T-helper 22 cell (primary cell): ENCODE results near the gene BAZ1B.
"Not testable (repeated sequence)": the region's sequence is repeated elsewhere in the genome, so short reads cannot be mapped to it uniquely, and the experiment has no call there.

Source experiments
- DNase-seq: peaks from one replicate; pipeline ENCODE4 v3.0.0-alpha.2; 2020; ENCODE audit warnings: low read depth

BAZ1B gene

DNA sequence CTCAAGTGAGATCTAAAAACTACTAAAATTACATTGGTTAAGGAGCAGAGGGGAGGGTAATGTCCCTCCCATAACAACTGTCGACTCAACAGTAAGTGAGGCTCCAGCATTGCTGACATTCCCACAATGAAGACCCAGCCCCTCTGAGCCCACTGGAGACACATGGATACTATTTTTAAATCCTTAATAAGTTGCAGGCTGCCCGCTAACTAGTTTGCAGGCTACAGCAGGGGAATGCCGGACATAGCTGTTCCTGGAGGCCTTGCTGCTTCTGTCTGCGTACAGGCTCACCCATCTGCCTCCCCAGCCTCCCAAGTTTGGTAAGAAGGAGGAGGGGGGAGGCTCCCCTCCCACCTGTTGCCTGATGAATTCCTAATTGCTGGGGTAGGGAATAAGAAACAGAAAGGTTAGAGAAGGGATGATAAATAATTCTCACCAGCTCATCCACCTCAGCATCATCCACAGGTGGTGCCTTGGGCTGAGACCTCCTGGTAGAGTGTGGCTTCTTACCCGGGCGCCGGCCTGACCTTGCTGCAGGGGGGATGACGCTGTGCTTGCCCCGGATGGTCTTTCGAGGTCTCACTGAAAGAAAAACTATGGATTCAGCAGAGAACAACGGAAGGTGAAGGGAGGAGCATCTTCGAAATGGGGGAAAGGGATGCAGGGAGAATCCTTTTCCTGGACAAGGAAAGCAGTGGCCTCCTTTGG is 78.4 kb downstream of the BAZ1B start:
- no peak for DNase-seq

DNA sequence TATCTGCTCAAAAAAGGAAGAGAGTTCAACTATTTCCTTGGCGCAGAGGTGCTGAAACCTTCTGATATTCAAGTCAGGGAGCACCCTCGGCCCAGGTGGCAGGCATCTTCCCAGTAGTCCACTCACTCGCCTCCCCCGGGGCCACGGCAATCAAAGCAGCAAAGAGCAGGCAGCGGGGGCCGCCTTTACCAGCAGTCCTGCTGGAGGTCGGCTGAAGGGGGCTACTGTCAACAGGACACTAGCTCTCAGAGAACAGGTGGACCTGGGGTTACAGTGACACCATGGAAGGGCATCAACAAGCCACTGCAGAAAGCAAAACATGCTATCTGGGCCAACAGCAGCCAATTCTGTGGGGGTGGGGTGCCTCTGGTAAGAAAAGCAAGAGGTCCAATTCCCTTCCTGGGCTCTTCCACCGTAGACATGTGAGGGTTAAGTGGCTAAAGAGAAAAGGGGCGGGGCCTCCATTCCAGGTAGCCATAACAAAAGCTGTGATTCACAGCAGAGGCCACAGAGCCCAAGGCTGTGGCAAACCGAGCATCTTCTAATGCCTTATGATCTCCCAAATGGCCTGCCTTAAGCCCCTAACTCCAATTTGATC is 79.1 kb downstream of the BAZ1B start:
- DNase-seq: no peak

DNA sequence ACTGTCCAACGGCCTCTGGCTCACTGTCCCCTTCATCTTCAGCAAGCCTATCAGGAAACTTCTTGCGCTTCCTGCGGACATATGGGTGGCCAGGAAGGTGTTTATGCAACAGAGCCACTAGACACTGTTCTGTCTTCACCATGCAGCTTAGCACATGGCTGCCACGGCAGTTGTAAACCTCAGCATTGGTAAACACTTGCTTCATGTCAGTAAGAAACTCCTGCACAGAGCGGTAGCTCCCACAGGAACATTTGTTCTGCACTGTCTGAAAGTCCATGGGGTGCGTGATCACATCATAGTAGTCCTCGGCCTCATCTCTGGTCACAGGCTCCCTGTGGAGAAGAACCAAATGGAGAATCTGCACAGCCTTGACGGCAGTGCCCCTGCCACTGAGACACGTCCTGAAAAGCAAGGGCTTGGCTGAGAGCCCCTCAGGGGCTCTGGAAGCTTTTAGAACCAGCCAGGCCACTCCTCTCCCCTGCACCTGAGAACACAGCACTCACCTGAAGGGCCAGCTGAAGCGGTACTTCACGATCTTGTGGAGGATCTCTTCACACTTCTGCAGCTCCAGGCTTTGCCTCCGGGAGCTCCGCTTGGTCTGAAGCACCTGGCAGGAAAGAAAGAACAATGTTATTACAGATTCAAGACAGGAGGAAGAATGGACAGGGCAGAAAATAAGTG is 79.7 kb downstream of the BAZ1B start:
- DNase-seq: no peak

DNA sequence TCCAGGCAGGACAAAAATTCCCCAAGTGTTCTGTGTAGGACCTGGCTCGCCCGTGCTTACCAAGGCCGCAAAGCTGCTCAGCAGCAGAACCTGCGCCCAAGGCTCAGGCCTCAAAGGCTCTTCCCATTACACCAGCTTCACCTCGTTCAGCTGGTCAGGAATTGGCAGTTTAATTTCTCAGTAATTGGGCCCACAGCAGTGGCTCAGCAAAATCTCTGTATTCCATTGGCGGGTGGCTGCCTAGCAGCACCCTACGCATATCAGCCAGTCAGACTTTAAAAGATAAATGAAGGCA is 82.7 kb downstream of the BAZ1B start:
- no peak for DNase-seq

DNA sequence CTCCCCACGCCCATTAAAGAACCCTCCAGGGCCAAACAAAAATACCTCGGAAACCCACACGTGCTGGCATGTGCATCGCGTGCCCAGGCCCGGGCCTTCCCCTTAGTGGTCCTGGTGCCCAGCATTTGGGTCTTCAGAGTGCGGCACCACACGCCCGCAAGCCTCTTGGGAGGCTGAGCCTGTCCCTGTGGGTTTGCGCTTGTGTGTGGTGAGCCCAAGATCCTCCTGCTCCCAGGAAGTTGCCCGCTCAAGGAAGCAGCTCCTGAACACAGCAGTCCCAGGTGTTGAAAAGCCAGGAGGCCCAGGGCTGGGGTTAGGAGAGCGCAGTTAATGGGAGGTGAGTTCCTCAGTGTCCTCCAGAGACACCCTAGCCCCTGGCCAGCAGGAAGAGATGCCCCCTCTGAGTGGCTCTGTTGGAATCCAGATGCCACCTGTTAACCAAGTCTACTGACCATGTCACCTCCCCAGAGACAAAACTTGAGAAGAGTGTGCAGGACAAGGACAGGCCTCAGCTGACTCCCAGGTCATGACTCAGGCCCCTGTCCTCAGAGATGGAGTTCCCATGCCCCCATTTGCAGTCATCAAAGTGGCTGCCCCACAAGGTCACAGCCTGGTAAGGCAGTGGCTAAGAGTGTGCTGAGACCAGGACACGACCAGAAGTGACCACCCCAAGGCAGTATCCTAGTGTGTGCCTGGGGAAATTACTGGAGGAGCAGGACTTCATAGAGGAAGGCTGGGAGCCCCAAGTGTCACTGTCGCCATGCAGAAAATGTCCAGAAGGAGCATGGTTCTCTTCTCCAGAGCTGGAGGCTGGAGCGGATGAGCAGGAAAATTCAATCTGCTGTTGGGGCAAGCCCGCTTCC is 83.3 kb downstream of the BAZ1B start:
- DNase-seq: no peak

DNA sequence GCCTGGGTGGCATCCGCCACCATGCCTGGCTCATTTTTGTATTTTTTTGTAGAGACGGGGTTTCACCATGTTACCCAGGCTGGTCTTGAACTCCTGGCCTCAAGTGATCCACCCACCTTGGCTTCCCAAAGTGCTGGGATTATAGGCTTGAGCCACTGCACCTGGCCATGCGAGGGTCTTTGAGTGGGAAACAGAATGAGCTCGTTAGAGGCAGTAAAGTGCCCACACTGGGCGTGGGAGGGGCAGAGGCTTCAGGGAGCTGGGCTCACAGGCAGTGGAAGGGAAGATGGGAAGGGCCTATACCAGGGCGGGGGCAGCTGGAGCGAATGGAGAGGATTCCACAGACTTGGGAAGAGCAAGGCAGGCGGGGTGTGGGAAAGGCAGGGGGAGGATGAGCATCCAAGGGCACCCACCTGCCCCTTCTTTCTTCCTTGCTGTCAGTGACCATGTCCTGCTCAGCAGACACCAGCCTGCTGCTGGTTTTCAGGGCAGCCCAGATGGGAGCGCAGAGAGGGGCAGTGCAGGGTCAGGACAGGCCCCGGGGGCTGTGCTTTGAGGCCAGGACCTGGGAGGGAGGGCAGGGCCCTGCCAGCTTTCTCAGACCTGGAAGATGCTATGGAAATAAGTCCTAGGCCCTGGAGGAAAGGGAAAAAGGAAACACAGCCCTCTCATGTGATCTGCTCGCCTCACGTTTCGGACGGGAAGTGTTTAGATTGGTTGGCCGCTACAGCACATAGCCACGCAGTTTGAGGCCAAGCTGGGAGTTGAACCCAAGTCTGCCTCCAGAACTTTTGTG is 84.3 kb downstream of the BAZ1B start:
- no peak for DNase-seq

DNA sequence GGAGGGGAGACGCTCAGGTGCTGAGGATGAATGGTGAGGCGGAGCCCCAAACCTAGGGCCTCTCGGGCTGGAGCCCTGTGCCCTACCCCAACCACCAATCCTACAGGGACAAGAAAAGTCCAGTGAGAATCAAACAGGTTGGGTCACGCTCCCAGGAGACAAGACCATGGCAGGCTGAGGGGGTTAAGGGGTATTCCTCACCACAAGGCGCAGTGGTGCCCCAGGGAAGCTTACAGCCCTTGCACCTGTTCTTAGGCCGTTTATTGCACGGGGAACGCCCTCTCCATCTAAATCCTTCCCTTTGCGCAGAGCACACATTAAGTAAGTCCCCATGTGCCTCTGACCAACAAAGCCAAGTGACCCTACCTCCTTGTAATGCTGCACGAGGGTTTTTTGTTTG is 85.0 kb downstream of the BAZ1B start:
- no peak for DNase-seq

DNA sequence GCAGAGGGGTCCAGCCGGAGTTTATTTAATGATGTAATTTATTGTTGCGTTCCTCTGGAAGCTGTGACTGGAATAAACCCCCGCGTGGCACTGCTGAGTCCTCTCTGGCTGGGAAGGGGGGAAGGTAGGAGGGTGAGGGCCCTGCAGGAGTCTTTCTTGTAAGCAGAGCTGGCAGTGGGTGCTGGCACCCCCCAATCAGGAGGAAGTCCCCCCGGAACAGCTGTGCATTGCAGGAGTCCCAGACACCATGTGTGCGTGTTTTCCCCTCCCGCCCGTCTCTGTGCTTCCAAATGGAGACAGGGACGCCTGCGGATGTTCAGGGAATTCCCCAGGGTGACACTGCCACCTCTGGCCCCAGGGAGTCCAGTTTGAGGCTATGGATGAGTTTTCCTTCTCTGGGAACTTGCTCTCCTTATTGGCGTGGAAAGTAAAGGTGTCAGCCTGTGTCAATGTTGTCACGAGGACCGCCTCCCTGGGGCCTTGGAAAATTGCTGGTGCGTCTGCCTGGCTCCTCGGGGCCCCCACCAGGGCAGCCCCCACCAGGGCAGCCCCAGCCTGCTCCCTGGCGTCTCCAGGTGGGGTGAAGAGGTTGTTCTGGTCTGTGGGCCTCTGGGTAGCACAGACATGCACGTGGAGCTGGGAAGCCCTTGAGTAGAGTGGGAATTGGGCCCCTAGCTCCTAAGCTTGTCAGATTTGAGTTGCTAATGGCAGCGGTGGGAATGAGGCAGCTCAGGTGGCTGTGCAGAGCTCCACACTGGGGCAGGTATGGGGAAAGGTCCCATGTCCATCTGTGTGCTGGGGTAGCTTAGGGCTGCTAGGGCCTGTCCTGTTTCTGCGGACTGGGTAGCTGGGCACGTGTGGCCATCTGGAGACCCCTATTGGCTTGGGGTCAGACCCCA is 85.8 kb downstream of the BAZ1B start:
- no peak for DNase-seq

DNA sequence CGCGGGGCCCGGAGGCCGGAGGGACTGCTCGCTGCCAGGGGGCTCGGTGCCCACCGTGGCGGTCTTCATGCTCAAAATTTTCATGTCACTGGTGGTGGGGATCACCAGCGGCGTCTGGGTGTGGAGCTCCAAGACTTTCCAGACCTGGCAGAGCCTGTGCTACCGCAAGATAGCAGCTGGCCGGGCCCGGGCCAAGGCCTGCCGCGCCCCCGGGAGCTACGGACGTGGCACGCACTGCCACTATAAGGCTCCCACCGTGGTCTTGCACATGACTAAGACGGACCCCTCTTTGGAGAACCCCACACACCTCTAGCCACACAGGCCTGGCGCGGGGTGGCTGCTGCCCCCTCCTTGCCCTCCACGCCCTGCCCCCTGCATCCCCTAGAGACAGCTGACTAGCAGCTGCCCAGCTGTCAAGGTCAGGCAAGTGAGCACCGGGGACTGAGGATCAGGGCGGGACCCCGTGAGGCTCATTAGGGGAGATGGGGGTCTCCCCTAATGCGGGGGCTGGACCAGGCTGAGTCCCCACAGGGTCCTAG is 86.6 kb downstream of the BAZ1B start:
- DNase-seq: no peak

DNA sequence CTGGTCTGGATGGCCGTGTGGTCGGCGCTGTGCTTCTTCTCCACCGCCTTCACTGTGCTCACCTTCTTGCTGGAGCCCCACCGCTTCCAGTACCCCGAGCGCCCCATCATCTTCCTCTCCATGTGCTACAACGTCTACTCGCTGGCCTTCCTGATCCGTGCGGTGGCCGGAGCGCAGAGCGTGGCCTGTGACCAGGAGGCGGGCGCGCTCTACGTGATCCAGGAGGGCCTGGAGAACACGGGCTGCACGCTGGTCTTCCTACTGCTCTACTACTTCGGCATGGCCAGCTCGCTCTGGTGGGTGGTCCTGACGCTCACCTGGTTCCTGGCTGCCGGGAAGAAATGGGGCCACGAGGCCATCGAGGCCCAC is 87.4 kb downstream of the BAZ1B start:
- no peak for DNase-seq

DNA sequence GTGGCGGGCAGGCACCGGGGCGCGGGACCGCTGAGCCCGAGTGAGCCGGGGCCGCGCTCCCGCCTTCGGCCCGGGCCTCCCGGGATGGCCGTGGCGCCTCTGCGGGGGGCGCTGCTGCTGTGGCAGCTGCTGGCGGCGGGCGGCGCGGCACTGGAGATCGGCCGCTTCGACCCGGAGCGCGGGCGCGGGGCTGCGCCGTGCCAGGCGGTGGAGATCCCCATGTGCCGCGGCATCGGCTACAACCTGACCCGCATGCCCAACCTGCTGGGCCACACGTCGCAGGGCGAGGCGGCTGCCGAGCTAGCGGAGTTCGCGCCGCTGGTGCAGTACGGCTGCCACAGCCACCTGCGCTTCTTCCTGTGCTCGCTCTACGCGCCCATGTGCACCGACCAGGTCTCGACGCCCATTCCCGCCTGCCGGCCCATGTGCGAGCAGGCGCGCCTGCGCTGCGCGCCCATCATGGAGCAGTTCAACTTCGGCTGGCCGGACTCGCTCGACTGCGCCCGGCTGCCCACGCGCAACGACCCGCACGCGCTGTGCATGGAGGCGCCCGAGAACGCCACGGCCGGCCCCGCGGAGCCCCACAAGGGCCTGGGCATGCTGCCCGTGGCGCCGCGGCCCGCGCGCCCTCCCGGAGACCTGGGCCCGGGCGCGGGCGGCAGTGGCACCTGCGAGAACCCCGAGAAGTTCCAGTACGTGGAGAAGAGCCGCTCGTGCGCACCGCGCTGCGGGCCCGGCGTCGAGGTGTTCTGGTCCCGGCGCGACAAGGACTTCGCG is 88.0 kb downstream of the BAZ1B start:
- DNase-seq: no peak

DNA sequence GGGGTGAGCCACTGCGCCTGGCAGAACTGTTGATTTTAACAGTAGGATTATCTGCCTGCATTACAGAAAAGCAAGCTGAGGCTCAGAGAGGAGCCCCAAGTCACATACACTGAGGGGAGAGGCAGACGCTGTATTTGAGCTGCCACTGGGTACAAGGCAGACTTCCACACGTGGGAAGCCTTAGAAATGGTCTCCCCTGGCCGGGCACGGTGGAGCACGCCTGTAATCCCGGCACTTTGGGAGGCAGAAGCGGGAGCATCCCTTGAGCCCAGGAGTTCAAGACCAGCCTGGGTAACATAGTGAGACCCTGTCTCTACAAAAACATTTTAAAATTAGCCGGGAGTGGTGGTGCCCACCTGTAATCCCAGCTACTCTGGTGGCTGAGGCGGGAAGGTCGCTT is 89.4 kb downstream of the BAZ1B start:
- no peak for DNase-seq

DNA sequence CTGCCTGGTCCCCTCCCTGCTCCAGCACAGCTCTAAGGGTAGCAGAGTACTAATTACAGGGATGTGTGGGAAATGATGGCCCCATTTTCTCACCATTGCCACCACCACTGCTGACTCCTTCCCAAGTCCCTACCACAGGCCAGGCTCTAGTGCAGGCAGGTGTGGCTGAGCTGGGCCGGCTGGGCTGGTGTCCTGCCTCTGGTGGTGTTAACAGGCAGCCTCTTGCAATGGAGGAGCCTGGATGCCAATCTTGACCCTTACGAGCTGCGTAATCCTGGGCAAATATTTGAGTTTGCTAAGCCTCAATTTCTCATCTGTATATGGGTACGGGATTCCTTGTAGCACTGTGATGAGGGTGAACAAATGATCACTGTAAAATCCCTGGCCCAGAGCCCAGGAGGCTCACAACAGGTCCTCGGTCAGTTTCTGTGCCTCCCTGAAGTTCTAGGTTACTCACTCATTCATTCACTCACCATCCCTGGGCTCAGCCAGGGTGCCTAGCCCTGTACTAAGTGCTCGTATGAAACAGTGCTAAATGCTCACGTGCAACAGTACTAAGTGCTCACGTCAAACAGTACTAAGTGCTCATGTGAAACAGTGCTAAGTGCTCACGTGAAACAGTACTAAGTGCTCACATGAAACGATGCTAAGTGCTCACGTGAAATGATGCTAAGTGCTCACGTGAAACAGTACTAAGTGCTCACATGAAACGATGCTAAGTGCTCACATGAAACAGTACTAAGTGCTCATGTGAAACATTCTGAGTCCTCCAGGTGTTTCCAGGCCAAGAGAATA is 90.9 kb downstream of the BAZ1B start:
- no peak for DNase-seq

DNA sequence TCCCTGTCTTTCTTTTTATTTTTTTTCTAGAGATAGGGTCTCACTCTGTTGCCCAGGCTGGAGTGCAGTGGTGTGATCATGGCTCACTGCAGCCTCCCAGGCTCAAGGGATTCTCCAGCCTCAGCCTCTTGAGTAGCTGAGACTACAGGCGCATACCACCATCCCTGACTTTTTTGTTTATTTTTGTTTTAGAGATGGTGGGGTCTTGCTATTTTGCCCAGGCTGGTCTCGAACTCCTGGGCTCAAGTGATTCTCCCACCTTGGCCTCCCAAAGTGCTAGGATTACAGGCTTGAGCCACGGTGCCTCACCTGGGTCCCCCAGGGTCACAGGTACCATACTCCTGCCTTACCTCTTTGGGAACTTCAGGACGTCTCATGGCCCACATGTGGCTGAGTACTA is 91.6 kb downstream of the BAZ1B start:
- not testable (repeated sequence) for DNase-seq

DNA sequence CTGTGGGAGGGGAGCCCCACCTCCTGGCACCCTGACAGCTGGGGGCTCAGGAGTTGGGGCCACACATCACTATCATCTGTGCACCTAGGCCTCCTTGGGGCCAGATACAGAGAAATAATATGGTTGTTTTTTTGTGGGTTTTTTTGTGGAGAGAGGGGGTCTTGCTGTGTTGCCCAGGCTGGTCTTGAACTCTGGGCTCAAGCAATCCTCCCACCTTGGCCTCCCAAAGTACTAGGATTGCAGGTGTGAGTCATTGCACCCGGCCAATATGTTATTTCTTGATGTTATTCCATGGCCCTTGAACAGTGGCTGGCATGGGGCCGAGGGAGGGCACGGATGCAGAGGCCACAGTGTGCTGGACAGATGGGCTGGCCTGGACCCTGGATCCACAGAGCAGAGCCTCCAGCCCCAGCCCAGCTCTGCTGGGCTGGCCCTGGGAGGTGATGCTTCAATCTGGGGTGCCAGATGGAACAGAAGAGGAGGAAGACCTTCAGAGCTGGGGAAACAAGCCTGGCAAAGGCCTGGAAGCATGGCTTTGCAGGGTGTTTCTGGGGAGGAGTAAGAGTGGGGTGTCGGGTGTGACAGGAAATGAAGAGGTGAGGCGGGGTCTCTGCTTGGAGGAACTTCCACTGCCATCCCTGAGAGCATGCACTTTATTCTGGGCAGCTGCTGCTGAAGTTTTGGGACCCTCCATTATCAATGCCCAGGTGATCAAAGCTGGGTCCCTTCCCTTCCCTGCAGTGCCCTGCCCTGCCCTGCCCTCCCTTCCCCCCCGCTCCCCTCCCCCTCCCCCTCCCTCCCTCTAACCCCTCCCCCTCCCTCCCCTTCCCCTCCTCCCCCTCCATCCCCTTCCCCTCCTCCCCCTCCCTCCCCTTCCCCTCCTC is 92.2 kb downstream of the BAZ1B start:
- no peak for DNase-seq

DNA sequence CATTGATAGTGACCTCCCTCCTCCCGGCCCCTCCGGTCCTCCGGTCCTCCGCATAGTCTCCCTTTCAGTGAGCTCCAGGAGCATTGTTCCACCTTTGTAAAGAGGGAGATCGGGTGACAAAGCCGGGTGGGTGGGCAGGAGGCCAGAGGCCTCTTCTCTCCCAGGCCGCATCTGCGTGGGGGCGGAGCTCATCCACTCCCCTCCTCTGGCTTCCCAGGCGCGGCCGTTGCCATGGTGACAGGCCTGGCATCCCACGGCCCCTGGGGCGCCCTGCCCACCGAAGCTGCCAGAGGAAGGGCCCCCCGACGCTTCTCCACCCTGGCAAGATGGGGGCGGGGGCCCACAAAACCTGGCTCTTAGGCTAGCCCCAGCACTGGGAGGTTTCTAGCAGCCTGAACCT is 92.9 kb downstream of the BAZ1B start:
- no peak for DNase-seq

DNA sequence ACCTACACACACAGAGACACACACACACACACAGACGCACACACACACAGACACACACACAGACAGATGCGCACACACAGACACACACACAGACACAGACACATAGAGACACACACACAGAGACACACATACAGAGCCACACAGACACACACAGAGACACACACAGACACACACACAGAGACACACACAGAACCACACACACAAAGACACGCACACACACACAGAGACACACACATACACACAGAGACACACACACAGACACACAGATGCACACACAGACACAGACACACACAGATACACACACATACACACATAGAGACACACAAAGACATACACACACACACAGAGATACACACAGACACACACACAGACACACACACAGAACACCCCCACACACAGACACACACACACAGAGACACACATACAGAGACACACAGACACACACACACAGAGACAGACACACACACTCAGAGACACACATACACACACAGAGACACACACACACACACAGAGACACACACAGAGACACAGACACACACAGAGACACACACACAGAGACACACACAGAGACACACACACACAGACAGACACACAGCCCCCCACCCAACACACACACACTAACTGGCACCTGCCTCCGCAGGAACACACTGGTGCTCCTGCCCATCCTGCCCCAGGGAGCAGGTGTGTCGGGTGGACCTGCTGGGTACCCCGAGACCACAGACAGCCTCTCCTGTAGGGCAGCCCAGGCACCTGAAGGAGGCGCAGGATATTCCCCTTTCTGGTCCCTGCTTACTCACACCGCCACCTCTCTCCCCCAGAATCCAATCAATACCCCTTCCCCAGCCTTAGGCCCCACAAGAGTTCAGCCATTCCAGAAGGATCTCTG is 93.9 kb downstream of the BAZ1B start:
- no peak for DNase-seq
